ENCODE measurements around the gene HRH1. TPM values are rescaled to one million over a fixed set of nuclear protein-coding genes. Genes with fewer than 3 reads are reported as not detected.
A peak's percentile ranks its signal among the peaks of the same experiment; 100 is the strongest.

Gene HRH1
- total RNA-seq, 4 donors from 2014 or later, result 3.7 to 15.9 (median 5.9) TPM

DNA sequence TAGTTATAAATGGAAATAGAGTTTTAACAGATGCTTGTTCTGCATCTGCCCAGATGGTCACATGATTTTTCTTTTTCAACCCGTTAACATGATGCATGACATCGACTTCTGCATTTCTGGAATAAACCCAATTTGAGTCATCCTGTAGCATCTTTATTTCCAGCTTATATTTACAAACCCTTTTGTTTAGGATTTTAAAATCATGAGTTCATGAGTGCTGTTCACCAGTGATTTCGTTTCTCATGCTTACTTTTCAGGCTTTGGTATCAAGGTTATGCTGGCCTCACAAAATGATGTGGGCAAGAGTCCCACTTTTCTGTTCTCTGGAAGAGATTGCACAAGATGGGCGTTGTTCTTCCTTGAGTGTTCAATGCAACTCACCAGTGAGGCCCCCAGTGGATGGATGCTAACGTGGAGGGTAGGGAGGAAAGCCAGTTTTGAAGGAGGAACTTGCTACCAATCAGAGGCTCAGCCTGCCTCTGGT, 5.2 kb downstream of the HRH1 start:
- H3K4me3 ChIP-seq, result no peak overlapping the region
- WGBS, result 26% methylated on average over 5 of the region's 5 CpGs
- H3K27me3 ChIP-seq, result peaks cover 0 to 16% (median 0%) of the 10 kb centered on the region in 4 donors
- H3K4me1 ChIP-seq, result peaks cover 7 to 40% (median 39%) of the 10 kb centered on the region in 4 donors
- no peaks in the 10 kb centered on the region for H3K9me3 ChIP-seq
- no peak for DNase-seq (ENCODE audit: extremely low spot score)
- TF ChIP-seq POLR2AphosphoS5 (IDR thresholded peaks at IDR 0.05) (peak in 1 of 2 donors; percentile 31), POLR2A (IDR thresholded peaks at IDR 0.05; ENCODE audit: low read depth) (no peak), EP300 (IDR thresholded peaks at IDR 0.05) (no peak)
- TF ChIP-seq, protein P1, sequence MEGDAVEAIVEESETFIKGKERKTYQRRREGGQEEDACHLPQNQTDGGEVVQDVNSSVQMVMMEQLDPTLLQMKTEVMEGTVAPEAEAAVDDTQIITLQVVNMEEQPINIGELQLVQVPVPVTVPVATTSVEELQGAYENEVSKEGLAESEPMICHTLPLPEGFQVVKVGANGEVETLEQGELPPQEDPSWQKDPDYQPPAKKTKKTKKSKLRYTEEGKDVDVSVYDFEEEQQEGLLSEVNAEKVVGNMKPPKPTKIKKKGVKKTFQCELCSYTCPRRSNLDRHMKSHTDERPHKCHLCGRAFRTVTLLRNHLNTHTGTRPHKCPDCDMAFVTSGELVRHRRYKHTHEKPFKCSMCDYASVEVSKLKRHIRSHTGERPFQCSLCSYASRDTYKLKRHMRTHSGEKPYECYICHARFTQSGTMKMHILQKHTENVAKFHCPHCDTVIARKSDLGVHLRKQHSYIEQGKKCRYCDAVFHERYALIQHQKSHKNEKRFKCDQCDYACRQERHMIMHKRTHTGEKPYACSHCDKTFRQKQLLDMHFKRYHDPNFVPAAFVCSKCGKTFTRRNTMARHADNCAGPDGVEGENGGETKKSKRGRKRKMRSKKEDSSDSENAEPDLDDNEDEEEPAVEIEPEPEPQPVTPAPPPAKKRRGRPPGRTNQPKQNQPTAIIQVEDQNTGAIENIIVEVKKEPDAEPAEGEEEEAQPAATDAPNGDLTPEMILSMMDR (IDR thresholded peaks at IDR 0.05), result no peak
- H3K36me3 ChIP-seq, result no peaks in the 10 kb centered on the region
- peak overlapping the region; percentile 14 to 49 (median 38) for H3K27ac ChIP-seq (replicated peaks in 1 of 4)
- intact Hi-C loops (cut with DNase I), result loop anchor here (5.0 kb wide), 3 partner anchors 97 to 168 kb away; partner anchors contain the start of gene ATG7

DNA sequence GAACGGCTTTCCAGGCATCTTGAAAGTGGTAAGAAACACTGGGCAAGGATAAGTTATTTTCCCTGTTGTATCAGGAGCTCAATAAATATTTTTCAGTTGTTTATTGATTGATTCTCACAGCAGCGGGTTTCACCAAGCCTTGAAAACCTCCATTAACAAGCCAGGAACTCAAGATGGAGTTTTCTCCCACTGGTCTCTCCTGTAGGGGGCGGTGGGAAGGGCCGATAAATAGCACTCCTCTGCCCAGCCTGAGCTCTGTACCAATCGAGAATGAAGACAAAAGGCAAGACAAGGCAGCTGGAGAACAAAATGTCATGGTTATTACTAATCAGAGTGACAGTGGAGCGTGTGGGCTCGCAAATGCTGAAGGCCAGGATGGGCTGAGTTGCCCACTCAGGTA, 7.4 kb downstream of the HRH1 start:
- no peak for DNase-seq (ENCODE audit: extremely low spot score)
- Histone ChIP-seq H3K4me1 (peaks cover 0 to 26% (median 19%) of the 10 kb centered on the region in 4 donors), H3K36me3 (no peaks in the 10 kb centered on the region), H3K4me3 (no peak overlapping the region), H3K27ac (replicated peaks in 1 of 4) (no peak overlapping the region), H3K9me3 (no peaks in the 10 kb centered on the region), H3K27me3 (peaks cover 0 to 4% (median 0%) of the 10 kb centered on the region in 4 donors)
- intact Hi-C loops (cut with DNase I), result no loop called here
- TF ChIP-seq POLR2AphosphoS5 (IDR thresholded peaks at IDR 0.05) (no peak), EP300 (IDR thresholded peaks at IDR 0.05) (no peak), POLR2A (IDR thresholded peaks at IDR 0.05; ENCODE audit: low read depth) (no peak)
- TF ChIP-seq, protein P1 (IDR thresholded peaks at IDR 0.05), result no peak
- WGBS, result 92% methylated on average over 7 of the region's 7 CpGs

DNA sequence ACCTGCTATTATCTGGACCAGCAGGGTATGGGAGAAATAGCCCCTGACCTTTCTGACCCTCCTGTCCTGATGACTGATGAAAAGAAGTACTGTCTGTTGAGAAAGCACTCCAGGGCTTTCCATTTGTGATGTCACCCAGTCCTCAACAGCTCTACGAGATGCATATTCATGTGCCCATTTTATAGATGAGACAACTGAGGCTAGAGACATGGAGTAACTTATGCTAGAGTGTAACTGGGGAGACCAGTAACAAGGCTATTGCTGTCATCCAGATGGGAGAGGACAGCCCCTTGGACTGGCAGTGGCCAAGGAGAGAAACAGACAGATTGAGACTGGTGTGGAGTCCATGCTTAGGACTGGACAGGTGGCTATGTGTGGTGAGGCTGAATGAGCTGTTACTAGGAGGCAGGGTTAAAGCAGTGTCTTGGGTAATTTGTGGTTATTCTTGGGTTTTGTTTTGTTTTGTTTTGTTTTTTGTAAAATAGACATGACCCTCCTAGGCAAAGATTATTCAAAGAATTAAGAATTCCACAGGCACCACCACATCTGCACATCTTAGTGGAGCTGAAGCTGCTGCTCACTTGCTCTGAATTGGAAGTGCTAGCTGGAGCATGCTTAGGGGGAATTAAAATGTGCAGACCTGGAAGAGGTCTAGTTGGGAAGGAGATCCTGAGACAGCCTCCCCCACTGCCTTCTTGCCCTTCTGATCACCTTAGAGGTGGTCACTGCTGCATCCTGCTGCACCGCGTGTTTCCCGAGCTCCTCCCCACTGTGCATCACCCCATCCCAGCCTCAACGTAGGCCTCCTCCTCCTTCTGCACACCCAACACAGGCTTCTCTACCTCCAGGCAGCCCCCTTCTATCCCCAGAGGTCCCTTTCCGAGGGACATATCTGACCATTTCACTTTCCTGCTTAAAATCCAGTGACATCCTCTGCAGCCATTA, 8.4 kb downstream of the HRH1 start:
- WGBS, result 85% methylated on average over 6 of the region's 6 CpGs
- H3K27ac ChIP-seq (replicated peaks in 1 of 4), result no peak overlapping the region
- H3K4me3 ChIP-seq, result no peak overlapping the region
- H3K36me3 ChIP-seq, result no peaks in the 10 kb centered on the region
- TF ChIP-seq EP300 (IDR thresholded peaks at IDR 0.05), result no peak
- no peak for TF ChIP-seq POLR2AphosphoS5 (IDR thresholded peaks at IDR 0.05)
- no peak for TF ChIP-seq POLR2A (IDR thresholded peaks at IDR 0.05; ENCODE audit: low read depth)
- TF ChIP-seq, protein P1 (IDR thresholded peaks at IDR 0.05), result no peak
- no peaks in the 10 kb centered on the region for H3K9me3 ChIP-seq
- no peak for DNase-seq (ENCODE audit: extremely low spot score)
- intact Hi-C loops (cut with DNase I), result no loop called here
- H3K27me3 ChIP-seq, result peaks cover 0 to 4% (median 0%) of the 10 kb centered on the region in 4 donors
- H3K4me1 ChIP-seq, result peaks cover 0 to 26% (median 15%) of the 10 kb centered on the region in 4 donors

DNA sequence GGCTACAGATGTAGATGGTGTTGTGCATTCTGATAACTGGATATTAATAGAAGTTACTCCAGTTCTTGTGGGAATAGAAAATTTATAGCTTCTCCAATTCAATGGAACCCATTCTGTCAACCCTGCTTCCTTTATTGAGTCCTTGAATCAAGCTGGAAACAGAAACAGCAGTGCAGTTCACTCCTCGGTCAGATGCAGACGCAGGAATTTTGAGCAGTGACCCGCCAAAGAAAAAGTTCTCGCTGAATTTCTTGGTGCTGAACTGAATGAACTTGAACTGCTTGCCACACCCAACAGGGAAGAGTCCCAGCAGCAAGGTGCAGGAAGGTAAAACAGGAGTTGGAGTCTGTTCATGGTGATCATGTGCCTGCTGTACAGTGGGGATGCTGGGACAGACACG, 10.3 kb downstream of the HRH1 start:
- H3K4me3 ChIP-seq, result no peak overlapping the region
- WGBS, result 49% methylated on average over 5 of the region's 5 CpGs
- TF ChIP-seq POLR2AphosphoS5 (IDR thresholded peaks at IDR 0.05) (no peak), POLR2A (IDR thresholded peaks at IDR 0.05; ENCODE audit: low read depth) (no peak), EP300 (IDR thresholded peaks at IDR 0.05) (no peak)
- TF ChIP-seq, protein P1 (IDR thresholded peaks at IDR 0.05), result no peak
- H3K9me3 ChIP-seq, result no peaks in the 10 kb centered on the region
- H3K27ac ChIP-seq (replicated peaks in 1 of 4), result no peak overlapping the region
- peaks cover 0 to 18% (median 7%) of the 10 kb centered on the region in 4 donors for H3K4me1 ChIP-seq
- no peaks in the 10 kb centered on the region for H3K27me3 ChIP-seq
- no peak for DNase-seq (ENCODE audit: extremely low spot score)
- H3K36me3 ChIP-seq, result no peaks in the 10 kb centered on the region
- intact Hi-C loops (cut with DNase I), result no loop called here

Measured in esophagus muscularis mucosa (tissue), 4 donors.